ENCODE results near the gene TIGD4. TPM values are rescaled to one million over a fixed set of nuclear protein-coding genes. Genes with fewer than 3 reads are reported as not detected.

TIGD4 gene
- polyA plus RNA-seq, 1 of the 3 experiments (the other 2 are of a cell fraction): 0.13 TPM

DNA sequence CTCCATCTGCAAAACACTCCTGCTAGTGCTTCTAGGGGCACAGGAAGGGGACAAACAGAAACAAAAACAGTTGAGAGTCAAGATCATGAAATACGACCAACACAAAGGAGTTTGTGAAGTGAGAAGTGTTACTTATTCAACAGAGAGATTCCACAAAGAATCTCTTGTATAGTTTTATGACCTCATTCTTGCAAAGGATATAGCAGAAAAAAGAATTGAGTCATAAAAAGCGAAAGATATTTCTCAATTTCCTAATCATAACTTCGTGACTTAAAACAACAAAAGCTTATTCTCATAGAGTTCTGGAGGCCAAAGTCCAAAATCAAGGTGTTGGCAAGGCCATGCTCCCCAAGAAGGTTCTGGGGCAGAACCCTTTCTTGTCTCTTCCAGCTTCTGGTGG lies 40.7 kb downstream of the TIGD4 start:
- Histone ChIP-seq H3K9me2 (no peaks in the 10 kb centered on the region), H3K4me2 (no peak overlapping the region), H4K20me1 (ENCODE audit: insufficient read depth) (no peaks in the 10 kb centered on the region), H3K9ac (no peak overlapping the region), H3K9me3 (no peaks in the 10 kb centered on the region), H3K36me3 (replicated peaks in 1 of 2; ENCODE audit: control insufficient read depth in 1 of 2, insufficient read depth in 2 of 2, low read length in 1 of 2) (no peaks in the 10 kb centered on the region), H3K27me3 (ENCODE audit: insufficient read depth) (no peaks in the 10 kb centered on the region), H3K4me3 (ENCODE audit: low read depth in 2 of 2, low read length in 1 of 2) (no peak overlapping the region), H3F3A (replicated peaks; ENCODE audit: insufficient read depth) (no peaks in the 10 kb centered on the region), H3K27ac (ENCODE audit: low read depth in 2 of 2, low read length in 1 of 2) (no peak overlapping the region), H3K4me1 (ENCODE audit: control insufficient read depth in 1 of 2, insufficient read depth in 2 of 2, low read depth in 1 of 2, low read length in 1 of 2) (no peaks in the 10 kb centered on the region), H3K79me2 (ENCODE audit: insufficient read depth) (no peaks in the 10 kb centered on the region), H2AFZ (ENCODE audit: low read depth) (no peak overlapping the region)
- POLR2A ChIA-PET: no interaction called here
- DNase-seq: no peak
- TF ChIP-seq, protein P1, sequence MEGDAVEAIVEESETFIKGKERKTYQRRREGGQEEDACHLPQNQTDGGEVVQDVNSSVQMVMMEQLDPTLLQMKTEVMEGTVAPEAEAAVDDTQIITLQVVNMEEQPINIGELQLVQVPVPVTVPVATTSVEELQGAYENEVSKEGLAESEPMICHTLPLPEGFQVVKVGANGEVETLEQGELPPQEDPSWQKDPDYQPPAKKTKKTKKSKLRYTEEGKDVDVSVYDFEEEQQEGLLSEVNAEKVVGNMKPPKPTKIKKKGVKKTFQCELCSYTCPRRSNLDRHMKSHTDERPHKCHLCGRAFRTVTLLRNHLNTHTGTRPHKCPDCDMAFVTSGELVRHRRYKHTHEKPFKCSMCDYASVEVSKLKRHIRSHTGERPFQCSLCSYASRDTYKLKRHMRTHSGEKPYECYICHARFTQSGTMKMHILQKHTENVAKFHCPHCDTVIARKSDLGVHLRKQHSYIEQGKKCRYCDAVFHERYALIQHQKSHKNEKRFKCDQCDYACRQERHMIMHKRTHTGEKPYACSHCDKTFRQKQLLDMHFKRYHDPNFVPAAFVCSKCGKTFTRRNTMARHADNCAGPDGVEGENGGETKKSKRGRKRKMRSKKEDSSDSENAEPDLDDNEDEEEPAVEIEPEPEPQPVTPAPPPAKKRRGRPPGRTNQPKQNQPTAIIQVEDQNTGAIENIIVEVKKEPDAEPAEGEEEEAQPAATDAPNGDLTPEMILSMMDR (IDR thresholded peaks at IDR 0.05): no peak
- no peak for TF ChIP-seq RAD21 (IDR thresholded peaks at IDR 0.05; ENCODE audit: low read length)
- TF ChIP-seq, protein P2, sequence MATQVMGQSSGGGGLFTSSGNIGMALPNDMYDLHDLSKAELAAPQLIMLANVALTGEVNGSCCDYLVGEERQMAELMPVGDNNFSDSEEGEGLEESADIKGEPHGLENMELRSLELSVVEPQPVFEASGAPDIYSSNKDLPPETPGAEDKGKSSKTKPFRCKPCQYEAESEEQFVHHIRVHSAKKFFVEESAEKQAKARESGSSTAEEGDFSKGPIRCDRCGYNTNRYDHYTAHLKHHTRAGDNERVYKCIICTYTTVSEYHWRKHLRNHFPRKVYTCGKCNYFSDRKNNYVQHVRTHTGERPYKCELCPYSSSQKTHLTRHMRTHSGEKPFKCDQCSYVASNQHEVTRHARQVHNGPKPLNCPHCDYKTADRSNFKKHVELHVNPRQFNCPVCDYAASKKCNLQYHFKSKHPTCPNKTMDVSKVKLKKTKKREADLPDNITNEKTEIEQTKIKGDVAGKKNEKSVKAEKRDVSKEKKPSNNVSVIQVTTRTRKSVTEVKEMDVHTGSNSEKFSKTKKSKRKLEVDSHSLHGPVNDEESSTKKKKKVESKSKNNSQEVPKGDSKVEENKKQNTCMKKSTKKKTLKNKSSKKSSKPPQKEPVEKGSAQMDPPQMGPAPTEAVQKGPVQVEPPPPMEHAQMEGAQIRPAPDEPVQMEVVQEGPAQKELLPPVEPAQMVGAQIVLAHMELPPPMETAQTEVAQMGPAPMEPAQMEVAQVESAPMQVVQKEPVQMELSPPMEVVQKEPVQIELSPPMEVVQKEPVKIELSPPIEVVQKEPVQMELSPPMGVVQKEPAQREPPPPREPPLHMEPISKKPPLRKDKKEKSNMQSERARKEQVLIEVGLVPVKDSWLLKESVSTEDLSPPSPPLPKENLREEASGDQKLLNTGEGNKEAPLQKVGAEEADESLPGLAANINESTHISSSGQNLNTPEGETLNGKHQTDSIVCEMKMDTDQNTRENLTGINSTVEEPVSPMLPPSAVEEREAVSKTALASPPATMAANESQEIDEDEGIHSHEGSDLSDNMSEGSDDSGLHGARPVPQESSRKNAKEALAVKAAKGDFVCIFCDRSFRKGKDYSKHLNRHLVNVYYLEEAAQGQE (IDR thresholded peaks at IDR 0.05; ENCODE audit: low read depth, low read length): no peak
- 42% methylated on average over 3 of the region's 3 CpGs for whole genome bisulfite sequencing (ENCODE audit: low lambda C conversion rate)
- CTCF ChIA-PET: interaction anchor here (1.1 to 1.7 kb wide), 3 partner anchors 237 to 333 kb away, joined by 3 to 5 read pairs (median 5); no protein-coding TSS in a partner anchor

DNA sequence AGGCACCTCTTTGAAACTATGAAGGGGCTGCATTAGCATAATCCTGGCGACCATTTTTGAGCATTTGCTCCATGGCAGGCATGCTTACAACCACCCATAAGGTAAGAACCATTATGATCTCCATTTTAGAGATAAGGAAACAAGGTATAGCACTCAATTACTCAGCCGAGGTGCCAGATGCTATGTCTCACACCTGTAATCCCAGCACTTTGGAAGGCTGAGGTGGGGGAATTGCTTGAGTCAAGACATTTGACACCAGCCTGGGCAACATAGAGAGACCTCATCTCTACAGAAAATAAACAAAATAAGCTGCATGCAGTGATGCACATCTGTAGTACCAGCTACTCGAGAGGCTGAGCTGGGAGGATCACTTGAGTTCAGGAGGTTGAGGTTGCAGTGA lies 43.6 kb downstream of the TIGD4 start:
- ChIA-PET CTCF (interaction anchor here (0.6 to 4.0 kb wide), 17 partner anchors 8 to 334 kb away, joined by 3 to 23 read pairs (median 4); no protein-coding TSS in a partner anchor), POLR2A (no interaction called here)
- Histone ChIP-seq H3K36me3 (replicated peaks in 1 of 2; ENCODE audit: control insufficient read depth in 1 of 2, insufficient read depth in 2 of 2, low read length in 1 of 2) (no peaks in the 10 kb centered on the region), H3K4me2 (no peak overlapping the region), H4K20me1 (ENCODE audit: insufficient read depth) (no peaks in the 10 kb centered on the region), H3K9ac (no peak overlapping the region), H3F3A (replicated peaks; ENCODE audit: insufficient read depth) (no peaks in the 10 kb centered on the region), H3K79me2 (ENCODE audit: insufficient read depth) (no peaks in the 10 kb centered on the region), H3K27me3 (ENCODE audit: insufficient read depth) (no peaks in the 10 kb centered on the region), H3K27ac (ENCODE audit: low read depth in 2 of 2, low read length in 1 of 2) (no peak overlapping the region), H2AFZ (ENCODE audit: low read depth) (no peak overlapping the region), H3K9me3 (no peaks in the 10 kb centered on the region), H3K4me3 (ENCODE audit: low read depth in 2 of 2, low read length in 1 of 2) (no peak overlapping the region), H3K9me2 (no peaks in the 10 kb centered on the region), H3K4me1 (ENCODE audit: control insufficient read depth in 1 of 2, insufficient read depth in 2 of 2, low read depth in 1 of 2, low read length in 1 of 2) (no peaks in the 10 kb centered on the region)
- WGBS (ENCODE audit: low lambda C conversion rate): 50% methylated on average over 3 of the region's 3 CpGs
- TF ChIP-seq FOXJ3 (CRISPR knock-in tag; IDR thresholded peaks at IDR 0.05) (no peak), RAD21 (IDR thresholded peaks at IDR 0.05; ENCODE audit: low read length) (no peak), JUND (IDR thresholded peaks at IDR 0.05) (no peak)
- TF ChIP-seq, protein P3, sequence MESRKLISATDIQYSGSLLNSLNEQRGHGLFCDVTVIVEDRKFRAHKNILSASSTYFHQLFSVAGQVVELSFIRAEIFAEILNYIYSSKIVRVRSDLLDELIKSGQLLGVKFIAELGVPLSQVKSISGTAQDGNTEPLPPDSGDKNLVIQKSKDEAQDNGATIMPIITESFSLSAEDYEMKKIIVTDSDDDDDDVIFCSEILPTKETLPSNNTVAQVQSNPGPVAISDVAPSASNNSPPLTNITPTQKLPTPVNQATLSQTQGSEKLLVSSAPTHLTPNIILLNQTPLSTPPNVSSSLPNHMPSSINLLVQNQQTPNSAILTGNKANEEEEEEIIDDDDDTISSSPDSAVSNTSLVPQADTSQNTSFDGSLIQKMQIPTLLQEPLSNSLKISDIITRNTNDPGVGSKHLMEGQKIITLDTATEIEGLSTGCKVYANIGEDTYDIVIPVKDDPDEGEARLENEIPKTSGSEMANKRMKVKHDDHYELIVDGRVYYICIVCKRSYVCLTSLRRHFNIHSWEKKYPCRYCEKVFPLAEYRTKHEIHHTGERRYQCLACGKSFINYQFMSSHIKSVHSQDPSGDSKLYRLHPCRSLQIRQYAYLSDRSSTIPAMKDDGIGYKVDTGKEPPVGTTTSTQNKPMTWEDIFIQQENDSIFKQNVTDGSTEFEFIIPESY (IDR thresholded peaks at IDR 0.05; ENCODE audit: borderline replicate concordance, low read depth): no peak
- TF ChIP-seq, protein P4, sequence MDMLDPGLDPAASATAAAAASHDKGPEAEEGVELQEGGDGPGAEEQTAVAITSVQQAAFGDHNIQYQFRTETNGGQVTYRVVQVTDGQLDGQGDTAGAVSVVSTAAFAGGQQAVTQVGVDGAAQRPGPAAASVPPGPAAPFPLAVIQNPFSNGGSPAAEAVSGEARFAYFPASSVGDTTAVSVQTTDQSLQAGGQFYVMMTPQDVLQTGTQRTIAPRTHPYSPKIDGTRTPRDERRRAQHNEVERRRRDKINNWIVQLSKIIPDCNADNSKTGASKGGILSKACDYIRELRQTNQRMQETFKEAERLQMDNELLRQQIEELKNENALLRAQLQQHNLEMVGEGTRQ (IDR thresholded peaks at IDR 0.05; ENCODE audit: borderline replicate concordance, low read depth, low read length): no peak
- no peak for DNase-seq

All from SK-N-SH (cell line).